IPS-20b (cell line): ENCODE data around the gene MEGF6.
"Not testable (repeated sequence)": the region's sequence is repeated elsewhere in the genome, so short reads cannot be mapped to it uniquely, and the experiment has no call there.

ENCODE experiments used
- H3K27ac ChIP-seq: one replicate; pipeline ENCODE4 v1.5.1; 2013; ENCODE audit warnings: low read length
- H3K27me3 ChIP-seq: 2 replicates; pipeline ENCODE4 v1.6.1; 2013; ENCODE audit warnings: mild to moderate bottlenecking, low read length, inconsistent platforms; ENCODE audit not compliant: insufficient read depth
- H3K36me3 ChIP-seq: 2 replicates; pipeline ENCODE4 v1.6.1; 2013; ENCODE audit warnings: low read depth, mild to moderate bottlenecking, inconsistent platforms, low read length, moderate library complexity; ENCODE audit not compliant: insufficient read depth
- H3K4me1 ChIP-seq: 2 replicates; pipeline ENCODE4 v1.6.1; 2013; ENCODE audit warnings: mild to moderate bottlenecking, control low read depth, inconsistent platforms, low read length, moderate library complexity; ENCODE audit not compliant: insufficient read depth
- H3K4me3 ChIP-seq: 2 replicates; pipeline ENCODE4 v1.5.1; 2013; ENCODE audit warnings: mild to moderate bottlenecking, low read length, inconsistent platforms
- H3K9ac ChIP-seq: 2 replicates; pipeline ENCODE4 v1.6.1; 2013; ENCODE audit warnings: low read depth, mild to moderate bottlenecking, inconsistent platforms, low read length, moderate library complexity
- H3K9me3 ChIP-seq: 2 replicates; pipeline ENCODE4 v1.6.1; 2013; ENCODE audit warnings: mild to moderate bottlenecking, low read depth, low read length, inconsistent platforms; ENCODE audit not compliant: insufficient read depth

Gene MEGF6

DNA sequence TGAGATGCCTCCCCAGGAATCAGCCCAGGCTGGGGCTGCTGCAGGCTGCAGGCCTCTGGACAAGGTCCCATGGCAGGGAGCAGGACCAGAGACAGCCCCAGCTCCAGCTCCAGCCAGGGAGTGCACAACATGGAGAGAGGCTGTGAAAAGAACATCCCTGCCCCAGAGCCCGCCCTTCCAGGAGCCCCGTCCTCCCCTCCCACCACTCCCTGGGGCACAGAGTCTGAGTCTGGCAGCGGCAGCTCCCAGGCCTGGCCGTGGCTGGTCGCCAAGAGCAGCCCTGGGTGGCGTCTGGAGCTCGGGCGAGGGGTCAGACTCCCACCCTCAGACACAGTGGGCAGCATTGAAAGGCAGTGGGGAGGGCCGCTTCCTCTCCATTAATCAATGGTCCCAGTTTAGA is 37.8 kb downstream of the MEGF6 start:
- Histone ChIP-seq H3K4me3 (no peak overlapping the region), H3K9ac (no peak overlapping the region), H3K9me3 (no peaks in the 10 kb centered on the region), H3K27me3 (no peaks in the 10 kb centered on the region), H3K4me1 (no peaks in the 10 kb centered on the region), H3K27ac (no peak overlapping the region), H3K36me3 (no peaks in the 10 kb centered on the region)

DNA sequence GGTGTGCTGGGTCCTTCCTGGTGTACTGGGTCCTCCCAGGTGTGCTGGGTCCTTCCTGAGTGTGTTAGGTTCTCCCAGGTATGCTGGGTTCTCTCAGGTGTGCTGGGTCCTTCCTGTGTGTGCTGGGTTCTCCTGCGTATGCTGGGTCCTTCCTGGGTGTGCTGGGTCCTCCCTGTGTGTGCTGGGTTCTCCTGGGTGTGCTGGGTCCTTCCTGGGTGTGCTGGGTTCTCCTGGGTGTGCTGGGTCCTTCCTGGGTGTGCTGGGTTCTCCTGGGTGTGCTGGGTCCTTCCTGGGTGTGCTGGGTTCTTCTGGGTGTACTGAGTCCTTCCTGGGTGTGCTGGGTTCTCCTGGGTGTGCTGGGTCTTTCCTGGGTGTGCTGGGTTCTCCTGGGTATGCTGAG is 38.7 kb downstream of the MEGF6 start:
- H3K27me3 ChIP-seq, H3K9ac ChIP-seq, H3K9me3 ChIP-seq, H3K4me1 ChIP-seq, H3K36me3 ChIP-seq, H3K27ac ChIP-seq, H3K4me3 ChIP-seq: not testable (repeated sequence)

DNA sequence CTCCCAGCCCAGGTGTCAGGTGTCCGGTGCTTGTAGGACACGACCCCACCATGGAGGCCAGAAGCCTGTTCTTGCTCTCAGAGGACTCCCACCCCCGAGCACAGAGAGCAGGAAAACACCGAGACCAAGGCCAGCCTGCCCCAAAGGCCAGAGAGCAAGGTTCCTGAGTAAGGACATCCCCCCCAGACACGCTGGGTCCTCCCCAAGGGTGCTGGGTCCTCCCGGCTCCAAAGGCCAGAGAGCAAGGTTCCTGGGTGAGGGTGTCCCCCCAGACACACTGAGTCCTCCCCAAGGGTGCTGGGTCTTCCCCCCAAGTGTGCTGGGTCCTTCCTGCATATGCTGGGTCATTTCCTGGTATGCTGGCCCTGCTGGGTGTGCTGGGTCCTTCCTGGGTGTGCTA is 40.0 kb downstream of the MEGF6 start:
- no peak overlapping the region for H3K27ac ChIP-seq
- no peak overlapping the region for H3K9ac ChIP-seq
- no peaks in the 10 kb centered on the region for H3K4me1 ChIP-seq
- H3K36me3 ChIP-seq = no peaks in the 10 kb centered on the region
- no peaks in the 10 kb centered on the region for H3K27me3 ChIP-seq
- H3K9me3 ChIP-seq = no peaks in the 10 kb centered on the region
- H3K4me3 ChIP-seq = no peak overlapping the region

DNA sequence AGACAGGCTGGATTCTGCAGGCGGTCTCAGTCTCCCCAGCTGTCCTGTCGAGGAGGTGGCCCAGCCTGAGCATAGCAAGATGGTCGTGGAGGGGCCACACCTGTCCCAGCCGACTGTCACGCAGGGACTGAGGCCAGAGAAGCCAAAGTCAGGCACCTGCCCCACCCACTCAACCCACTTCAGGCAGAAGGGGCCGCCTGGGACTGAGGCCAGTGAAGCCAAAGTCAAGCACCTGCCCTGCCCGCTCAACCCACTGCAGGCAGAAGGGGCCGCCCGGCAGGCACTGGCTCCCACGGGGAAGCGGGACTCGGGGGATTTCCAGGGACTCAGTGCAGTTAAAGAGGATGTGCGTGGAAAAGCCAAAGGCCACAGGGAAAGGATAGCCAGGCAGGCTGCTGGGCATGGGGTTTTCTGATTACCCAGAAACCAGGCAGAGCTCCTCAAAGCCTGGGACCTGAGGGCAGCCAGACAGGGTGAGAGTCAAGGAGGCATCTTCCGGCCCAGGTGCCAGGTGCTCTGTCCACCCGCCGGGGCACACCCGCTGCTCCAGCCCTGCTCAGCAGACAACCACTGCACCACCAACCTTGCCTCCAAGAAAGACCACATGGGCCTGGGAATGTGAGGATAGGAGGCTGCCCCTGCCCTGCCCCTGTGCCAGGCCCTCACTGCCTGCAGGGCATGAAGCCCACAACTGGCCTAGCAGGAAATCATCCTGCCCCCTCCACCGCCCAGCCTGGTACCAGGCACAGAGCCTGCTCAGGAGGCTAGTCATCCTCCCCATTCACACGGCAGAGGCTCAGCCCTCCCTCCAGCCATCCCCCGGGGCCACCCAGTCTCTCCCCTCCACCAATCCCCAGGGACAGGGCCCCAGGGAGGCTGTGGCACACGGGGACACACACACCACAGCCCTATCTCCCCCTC is 41.0 kb downstream of the MEGF6 start:
- H3K9ac ChIP-seq = no peak overlapping the region

DNA sequence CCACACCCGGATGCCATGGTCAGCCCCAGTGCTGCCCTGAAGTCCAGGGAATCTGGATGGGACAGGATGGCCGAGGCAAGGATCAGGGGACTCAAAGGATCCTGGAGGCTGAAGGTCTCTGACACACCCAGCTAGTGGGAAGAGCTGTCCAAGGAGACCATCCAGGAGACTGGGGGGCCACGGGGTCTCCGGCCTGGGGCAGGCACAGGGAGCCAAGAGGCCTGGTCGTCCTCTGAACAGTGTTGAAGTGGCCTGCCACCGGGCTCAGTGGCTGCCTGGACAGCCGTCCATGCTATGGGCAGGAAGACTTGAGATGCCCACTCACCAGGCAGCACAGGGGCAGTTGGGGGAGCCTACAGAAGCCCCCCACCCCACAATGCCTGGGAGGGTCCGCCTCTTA is 41.9 kb downstream of the MEGF6 start:
- H3K4me3 ChIP-seq = no peak overlapping the region
- no peaks in the 10 kb centered on the region for H3K4me1 ChIP-seq
- H3K36me3 ChIP-seq = no peaks in the 10 kb centered on the region
- H3K9ac ChIP-seq = no peak overlapping the region
- no peak overlapping the region for H3K27ac ChIP-seq
- no peaks in the 10 kb centered on the region for H3K27me3 ChIP-seq
- H3K9me3 ChIP-seq = no peaks in the 10 kb centered on the region

More for the DNA sequence above, 41.0 kb downstream of the MEGF6 start:
- no peaks in the 10 kb centered on the region for H3K36me3 ChIP-seq
- no peaks in the 10 kb centered on the region for H3K4me1 ChIP-seq
- H3K27me3 ChIP-seq = no peaks in the 10 kb centered on the region
- no peak overlapping the region for H3K27ac ChIP-seq
- no peaks in the 10 kb centered on the region for H3K9me3 ChIP-seq
- no peak overlapping the region for H3K4me3 ChIP-seq

DNA sequence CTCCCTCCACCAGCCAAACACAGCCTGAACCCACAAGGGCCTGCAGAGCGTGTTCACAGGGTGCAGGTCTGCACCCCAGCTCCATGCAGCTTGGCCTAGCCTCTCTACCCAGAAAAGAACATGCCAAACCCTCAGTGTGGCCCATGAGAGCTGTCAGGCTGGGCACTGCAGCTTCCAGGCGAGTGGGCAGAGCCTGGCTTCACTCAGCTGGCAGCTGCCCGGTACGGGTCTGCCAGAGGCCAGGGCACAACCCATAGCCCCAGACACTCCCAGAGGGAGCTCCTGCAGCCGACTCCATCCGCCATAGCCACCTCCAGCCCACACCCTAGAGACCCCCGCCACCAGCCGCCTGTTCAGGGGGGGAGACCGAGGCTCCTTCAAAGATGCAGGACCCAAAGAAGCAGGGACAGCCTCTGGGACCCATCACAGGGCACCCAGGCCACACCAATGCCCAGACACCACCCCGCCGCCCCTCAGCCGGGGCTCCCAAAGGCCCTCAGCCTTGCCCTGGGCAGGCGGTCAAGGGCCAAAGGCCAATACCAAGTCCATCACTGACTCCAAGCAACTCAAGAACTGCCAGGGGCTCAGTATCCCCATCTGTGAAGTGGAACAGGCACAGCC is 42.4 kb downstream of the MEGF6 start:
- Histone ChIP-seq H3K36me3 (no peaks in the 10 kb centered on the region), H3K9ac (no peak overlapping the region), H3K27me3 (no peaks in the 10 kb centered on the region), H3K4me1 (no peaks in the 10 kb centered on the region), H3K9me3 (no peaks in the 10 kb centered on the region), H3K27ac (no peak overlapping the region), H3K4me3 (no peak overlapping the region)

DNA sequence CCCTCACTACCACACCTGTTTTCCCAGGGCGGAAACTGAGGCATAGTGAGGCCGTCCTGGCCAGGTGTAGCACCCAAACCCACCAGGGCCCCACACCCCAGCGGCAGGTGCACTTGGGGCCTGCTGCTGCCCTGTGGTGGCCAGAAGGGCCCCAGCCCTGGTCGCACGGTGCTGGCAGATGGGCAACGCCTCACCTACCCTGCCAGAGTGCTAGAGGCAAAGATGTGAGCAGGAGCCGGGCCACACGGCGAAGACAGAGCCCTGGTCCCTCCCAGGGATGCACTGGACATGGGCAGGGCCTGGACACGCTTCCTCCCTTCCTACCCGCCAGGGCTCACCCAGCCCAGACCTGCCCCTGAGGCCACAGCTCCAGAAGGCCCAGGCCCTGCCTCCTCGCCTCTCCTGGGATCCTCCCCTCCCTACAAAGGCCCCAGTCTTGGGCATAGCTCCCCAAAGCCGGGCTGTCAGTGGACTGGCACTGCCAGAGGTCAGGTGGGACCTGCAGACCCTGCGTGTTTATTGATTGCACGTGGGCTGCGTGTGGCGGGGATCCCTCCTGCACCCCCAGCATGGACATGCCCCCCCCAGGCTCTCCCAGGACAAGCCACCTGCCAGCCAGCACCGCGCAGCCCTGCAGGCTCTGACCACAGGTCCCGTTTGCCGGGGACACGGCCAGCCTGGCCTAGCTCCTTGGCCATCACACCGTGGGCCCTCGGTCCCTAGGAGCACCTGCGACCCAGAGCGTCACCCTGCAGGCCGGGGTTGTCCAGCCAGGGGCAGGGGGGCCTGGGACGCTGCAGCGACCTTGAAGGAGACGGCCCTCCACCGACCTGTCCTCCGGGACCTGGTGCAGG is 44.1 kb downstream of the MEGF6 start:
- Histone ChIP-seq H3K4me1 (no peaks in the 10 kb centered on the region), H3K27me3 (no peaks in the 10 kb centered on the region), H3K4me3 (no peak overlapping the region), H3K9me3 (no peaks in the 10 kb centered on the region), H3K9ac (no peak overlapping the region), H3K36me3 (no peaks in the 10 kb centered on the region), H3K27ac (no peak overlapping the region)

DNA sequence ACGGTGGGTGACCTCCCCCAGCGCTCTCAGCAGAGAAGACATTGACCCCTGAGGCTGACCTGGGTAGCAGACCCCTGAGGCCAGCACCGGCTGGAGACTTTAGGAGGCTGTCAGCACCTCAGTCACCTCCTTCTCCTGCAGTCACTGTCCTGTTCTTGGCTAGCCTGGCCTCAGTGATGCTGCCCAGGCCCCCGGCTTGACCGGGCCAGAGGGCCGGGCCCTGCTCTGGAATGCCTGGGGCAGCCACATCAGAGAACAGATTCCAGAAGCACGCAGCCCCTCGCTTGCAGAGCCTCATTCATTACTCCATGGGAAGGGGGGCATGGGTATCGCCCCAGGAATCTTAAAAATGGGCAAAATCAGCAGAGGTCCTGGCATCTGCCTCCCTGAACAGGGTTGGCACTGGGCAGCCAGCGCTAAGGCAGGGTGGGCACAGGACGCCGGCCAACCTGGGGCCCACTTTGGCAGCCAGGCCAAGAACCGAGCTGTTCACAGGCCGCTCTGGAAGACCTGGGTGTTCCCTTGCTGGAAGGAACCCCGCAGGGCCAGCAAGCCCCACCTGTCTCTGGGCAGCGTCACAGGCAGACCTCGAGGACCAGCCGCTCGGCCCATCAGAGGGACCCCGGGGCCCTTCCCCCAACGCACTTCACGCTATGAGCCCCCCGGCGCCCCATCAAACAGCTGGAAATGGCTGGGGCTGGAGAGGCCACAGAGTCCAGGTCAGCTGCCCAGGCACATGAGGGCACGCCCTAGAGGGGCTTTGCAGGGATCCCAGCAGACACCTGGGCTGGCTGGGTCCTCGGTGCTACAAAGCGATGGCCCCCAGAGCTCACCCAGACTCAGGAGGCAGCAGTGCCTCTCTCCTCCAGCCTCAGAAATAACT is 45.1 kb downstream of the MEGF6 start:
- Histone ChIP-seq H3K9me3 (no peaks in the 10 kb centered on the region), H3K27ac (no peak overlapping the region), H3K27me3 (no peaks in the 10 kb centered on the region), H3K9ac (no peak overlapping the region), H3K4me1 (no peaks in the 10 kb centered on the region), H3K4me3 (no peak overlapping the region), H3K36me3 (no peaks in the 10 kb centered on the region)

DNA sequence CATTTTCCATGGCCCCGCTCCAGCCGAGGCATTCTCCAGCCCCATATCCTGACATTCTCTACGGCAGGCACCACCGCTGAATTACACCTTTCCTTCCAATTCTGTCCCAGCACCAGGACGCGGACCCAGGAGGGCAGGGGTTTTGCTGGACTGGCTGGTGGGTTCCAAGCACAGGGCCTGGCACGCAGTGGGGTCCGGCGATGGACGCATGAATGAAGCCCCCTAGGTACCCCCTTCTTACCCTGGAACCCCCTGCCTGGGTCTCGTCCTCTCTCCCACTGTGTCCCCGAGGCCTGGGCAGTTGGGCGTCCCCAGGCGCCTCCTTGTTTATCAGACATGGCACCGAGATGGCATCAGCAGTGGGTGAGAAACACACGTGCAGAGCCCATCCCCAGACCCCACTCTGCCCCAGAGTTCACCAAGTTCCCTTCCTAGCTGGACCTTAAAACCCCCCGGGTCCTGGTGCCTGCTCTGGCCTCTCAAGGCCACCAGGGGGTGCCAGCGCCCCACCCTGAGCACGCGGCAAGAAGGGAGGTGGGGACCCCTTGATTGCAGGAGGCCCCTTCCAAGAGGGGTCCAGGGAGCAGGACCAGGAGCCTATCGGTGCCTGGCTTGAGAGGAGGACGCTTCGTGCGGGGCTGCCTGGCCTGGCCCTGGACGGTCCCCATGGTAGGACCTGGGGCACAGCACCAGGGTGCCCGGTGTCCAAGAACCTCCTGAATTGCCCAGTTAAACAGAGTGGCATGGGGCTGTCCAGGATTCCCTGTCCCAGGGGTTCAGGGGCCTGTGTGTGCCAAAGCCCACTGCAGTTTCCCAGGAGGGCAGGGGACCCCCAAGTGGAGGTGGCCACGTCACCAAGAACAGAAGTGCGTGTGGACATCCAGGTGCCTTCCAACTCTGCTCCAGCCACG is 46.1 kb downstream of the MEGF6 start:
- Histone ChIP-seq H3K27ac (no peak overlapping the region), H3K36me3 (no peaks in the 10 kb centered on the region), H3K9me3 (no peaks in the 10 kb centered on the region), H3K4me3 (no peak overlapping the region), H3K27me3 (no peaks in the 10 kb centered on the region), H3K9ac (no peak overlapping the region), H3K4me1 (no peaks in the 10 kb centered on the region)

DNA sequence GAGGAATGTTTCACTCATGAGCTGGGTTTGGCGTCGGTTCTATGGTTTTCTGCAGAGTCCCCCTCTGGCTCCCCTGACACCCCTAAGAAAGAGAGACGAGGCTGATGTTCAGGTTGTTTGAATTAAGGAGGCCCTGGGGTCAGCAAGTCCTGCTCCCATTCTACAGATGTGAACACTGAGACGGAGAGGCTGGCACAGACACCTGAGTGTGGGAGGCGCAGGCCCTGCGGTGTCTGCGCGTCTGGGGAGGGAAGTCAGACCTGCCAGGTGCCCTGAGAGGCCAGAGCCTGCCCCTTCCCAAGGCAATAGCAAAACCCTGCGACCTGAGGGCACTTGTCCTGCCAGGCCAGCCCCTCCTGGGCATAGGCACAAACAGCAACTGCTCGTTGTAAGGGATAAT is 47.7 kb downstream of the MEGF6 start:
- Histone ChIP-seq H3K36me3 (no peaks in the 10 kb centered on the region), H3K4me3 (no peak overlapping the region), H3K9ac (no peak overlapping the region), H3K9me3 (no peaks in the 10 kb centered on the region), H3K27ac (no peak overlapping the region), H3K27me3 (no peaks in the 10 kb centered on the region), H3K4me1 (no peaks in the 10 kb centered on the region)
